Activated naive CD4-positive, alpha-beta T cell (primary cell): ENCODE measurements around the gene ZNF33B.
A peak's percentile ranks its signal among the peaks of the same experiment; 100 is the strongest.
"Not testable (repeated sequence)": the region's sequence is repeated elsewhere in the genome, so short reads cannot be mapped to it uniquely, and the experiment has no call there.

Source experiments
- DNase-seq, 4 experiments: peaks; one replicate each; lab custom pipeline; 2025; lab: John Stamatoyannopoulos, UW

ZNF33B gene

GRCh38 chr10:42615419-42615818, 23.0 kb downstream of the ZNF33B start:
- no peak for DNase-seq

- DNase-seq, result no peak
Measured at GRCh38 chr10:42609872-42610271, 28.5 kb downstream of the ZNF33B start.

DNA sequence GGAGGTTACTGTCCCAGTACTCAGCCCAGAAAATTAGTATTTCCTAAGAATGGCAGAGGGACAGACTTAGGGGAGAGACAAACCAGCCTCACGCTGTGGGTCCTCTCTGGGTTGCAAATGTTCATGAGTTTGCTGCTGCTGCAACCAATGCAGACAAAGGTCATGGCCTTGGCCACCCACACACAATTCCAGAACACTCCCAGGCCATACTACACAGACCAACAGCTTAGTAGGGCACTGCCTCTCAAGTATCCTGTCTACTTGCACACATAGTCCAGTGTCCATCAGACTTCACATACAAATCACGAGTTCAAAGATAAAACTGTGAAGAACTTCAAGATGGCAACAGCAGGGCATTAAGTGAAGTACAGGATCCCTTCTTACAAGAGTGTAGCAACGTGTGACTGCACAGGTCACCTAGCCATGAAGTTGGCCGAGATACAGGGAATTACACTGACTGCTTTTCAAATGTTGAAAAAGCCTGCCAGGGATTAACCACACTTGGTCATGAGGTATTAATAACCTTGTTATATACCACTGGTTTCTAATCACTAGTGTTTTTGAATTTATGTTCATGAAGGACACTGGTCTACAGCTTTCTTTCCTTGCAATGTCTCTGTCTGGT, 40.0 kb downstream of the ZNF33B start:
- DNase-seq, result no peak

- no peak for DNase-seq
Measured at GRCh38 chr10:42596196-42596595, 42.2 kb downstream of the ZNF33B start.

GRCh38 chr10:42594246-42594650, 44.1 kb downstream of the ZNF33B start:
- no peak for DNase-seq

DNA sequence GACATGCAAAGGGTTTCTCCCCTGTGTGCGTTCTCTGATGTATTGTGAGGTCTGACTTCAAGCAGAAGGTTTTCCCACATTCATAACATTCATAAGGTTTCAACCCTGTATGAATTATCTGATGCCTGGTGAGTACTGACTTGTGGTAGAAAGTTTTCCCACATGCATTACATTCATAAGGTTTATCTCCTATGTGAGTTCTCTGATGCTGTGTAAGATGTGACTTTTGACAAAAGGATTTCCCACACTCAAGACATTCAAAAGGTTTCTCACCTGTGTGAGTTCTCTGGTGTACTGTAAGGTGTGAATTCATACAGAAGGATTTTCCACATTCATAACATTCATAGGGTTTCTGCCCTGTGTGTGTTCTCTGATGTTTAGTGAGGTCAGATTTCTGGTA, 45.1 kb downstream of the ZNF33B start:
- no peak for DNase-seq

DNA sequence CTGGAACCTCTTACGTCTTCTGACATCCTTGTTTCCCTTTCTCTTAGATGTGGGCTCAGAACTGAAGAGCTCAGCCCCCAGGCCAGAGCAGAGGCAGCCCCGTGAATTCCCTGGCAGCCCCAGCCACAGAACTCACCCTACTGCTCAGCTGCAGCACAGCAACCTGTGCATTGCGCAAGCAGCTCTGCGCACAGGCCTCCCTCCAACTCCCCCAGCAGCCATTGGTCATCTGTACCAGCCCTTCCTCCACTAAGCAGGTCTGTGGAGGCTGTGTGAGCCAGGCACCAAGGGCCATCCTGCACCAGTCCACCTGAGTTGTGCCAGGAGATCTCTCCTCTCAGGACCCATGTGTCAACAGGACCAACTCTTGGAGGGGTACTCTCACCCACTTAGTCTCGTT, 54.5 kb downstream of the ZNF33B start:
- no peak for DNase-seq

GRCh38 chr10:42578019-42578418, 60.4 kb downstream of the ZNF33B start:
- DNase-seq, result no peak

- no peak for DNase-seq
Measured at GRCh38 chr10:42576338-42576737, 62.0 kb downstream of the ZNF33B start.

GRCh38 chr10:42574336-42574735, 64.0 kb downstream of the ZNF33B start:
- no peak for DNase-seq

DNA sequence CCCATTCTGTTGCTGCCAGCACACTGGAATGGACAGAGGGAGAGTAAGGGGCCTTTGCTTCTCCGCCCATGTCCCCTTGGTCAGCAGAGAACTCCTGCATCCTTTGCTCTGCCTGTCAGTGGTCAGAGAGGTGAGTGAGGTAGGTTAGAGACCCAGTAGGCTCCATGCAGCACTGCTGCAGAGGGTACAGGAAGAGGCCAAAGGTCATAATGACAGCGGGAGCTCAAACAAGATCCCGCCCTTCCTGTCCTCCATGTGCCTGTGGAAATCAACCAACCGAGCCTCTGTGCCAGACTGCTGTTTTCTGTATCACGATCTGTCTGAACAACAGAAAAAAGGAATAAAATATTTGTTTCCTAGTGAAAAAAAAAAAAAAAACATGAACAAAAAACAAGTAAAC, 81.4 kb downstream of the ZNF33B start:
- DNase-seq, result no peak

DNA sequence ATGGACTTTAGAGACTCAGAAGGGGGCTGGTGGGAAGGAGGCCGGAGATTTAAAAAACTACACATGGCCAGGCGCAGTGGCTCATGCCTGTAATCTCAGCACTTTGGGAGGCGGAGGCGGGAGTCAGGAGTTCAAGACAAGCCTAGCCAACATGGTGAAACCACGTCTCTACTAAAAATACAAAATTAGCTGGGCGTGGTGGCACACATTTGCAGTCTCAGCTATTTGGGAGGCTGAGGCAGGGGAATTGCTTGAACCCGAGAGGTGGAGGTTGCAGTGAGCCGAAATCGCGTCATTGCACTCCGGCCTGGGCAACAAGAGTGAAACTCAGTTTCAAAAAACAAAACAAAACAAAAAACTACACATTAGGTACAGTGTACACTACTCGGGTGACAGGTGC, 84.8 kb downstream of the ZNF33B start:
- DNase-seq, result not testable (repeated sequence)

GRCh38 chr10:42553064-42553407, 85.3 kb downstream of the ZNF33B start:
- no peak for DNase-seq

GRCh38 chr10:42552188-42553063, 85.9 kb downstream of the ZNF33B start:
- DNase-seq, result peak; percentile 84 to 93 (median 90)

DNA sequence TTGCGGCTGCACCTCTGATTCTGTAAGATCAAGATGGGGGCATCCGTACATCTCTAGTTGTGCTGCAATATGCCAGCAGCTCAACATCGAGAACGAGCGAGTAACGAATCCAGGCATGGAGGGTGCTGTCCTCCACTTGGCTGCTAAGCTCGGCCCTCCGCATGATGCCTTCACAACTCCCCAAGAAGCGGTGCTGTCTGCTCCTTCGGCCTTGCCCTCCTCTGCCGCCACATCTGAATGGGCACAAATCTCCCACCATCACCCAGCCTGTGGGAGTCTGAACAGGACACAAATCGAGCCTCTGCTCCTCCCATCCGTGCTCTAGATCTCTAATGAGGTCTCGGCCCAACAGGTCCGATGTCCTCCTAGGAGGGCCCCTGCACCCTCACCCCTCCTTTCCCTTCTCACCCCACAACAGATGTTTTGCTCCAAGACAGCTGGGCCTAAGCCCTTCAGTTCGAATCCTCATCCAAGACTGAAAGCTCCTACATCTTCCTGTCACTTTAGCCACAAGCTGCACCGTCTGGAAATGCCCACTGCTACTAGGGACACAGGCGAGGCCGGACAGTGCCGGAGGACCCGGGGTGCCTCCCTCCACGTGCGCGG, 86.7 kb downstream of the ZNF33B start:
- no peak for DNase-seq

DNA sequence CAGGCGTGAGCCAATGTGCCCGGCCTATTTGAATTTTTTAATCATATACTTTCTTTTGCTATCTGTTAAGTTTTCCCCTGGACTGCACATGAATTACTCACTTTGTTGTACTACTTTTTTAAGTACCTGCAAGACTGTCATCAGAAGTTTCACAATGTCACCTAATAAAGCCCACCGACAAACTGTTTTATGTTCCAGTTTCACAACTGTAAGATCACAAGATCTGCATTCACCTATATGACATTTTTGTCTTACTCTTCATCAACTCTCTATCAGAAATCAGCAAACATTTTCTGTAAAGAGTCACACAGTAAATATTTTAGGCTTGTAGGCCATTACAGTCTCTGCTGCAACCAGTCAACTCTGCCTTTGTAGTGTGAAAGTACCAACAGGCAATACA, 88.5 kb downstream of the ZNF33B start:
- DNase-seq, result no peak

DNA sequence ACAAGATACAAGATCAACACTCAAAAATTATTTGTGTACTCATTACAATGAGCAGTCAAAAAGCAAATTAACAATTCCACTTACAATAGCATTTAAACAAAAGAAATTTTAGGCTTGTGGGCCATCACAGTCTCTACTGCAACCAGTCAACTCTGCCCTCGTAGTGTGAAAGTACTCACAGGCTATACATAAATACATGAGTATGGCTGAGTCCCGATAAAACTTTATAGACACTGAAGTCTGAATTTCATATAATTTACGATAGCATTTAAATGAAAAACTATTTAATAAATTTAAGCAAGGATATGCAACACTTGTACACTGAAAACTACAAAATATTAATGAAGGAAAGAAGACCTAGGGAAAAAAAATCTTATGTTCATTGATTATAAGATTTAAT, 90.1 kb downstream of the ZNF33B start:
- DNase-seq, result no peak

- no peak for DNase-seq
Measured at GRCh38 chr10:42544945-42545344, 93.4 kb downstream of the ZNF33B start.

DNA sequence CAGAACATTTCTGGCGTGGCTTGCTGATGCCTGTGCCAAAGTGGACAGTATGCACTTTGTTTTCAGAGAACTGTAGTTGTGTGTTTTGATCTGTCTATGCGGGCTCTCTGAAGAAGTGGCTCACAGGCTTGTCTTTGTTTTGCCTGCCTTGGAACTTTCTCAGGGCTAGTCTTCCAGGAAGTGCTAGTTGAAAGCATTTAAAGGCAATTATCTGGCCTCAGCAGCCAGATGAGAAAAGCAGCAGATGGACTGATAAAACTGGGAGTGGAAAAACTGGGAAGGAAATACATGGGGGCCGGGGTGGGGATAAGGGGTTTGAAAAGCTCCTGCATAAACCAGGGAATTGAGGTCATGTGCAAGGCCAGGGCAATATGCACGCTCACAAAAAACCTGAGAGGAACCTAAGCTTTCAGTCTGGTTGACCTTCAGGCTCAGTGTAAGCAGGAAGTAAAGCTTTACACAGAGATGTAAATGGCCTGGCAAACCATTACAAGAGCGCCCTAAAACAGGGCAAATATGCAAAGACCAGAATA, 94.5 kb downstream of the ZNF33B start:
- DNase-seq, result no peak
